Testis (tissue), 3 donors: Measurements from ENCODE around the gene USP47. TPM values are rescaled to one million over a fixed set of nuclear protein-coding genes. Genes with fewer than 3 reads are reported as not detected.

Experiments used
- DNase-seq: peaks from one replicate; pipeline ENCODE4 v3.0.0-alpha.2; 2019
- H3K27ac ChIP-seq, 2 donors: fragments of 200-600 bp; sonication (generic); one replicate each; pipeline ENCODE4 v1.5.1; 2019
- H3K27me3 ChIP-seq: fragments of 200-600 bp; sonication (generic); one replicate; pipeline ENCODE4 v1.5.1; 2019
- H3K36me3 ChIP-seq: fragments of 200-600 bp; sonication (generic); one replicate; pipeline ENCODE4 v1.5.1; 2017; ENCODE audit warnings: low read depth; ENCODE audit errors: missing control alignments
- H3K4me1 ChIP-seq: fragments of 200-600 bp; sonication (generic); one replicate; pipeline ENCODE4 v1.5.1; 2019
- H3K4me3 ChIP-seq, 2 donors: fragments of 200-600 bp; sonication (generic); one replicate each; pipeline ENCODE4 v1.5.1; 2017 to 2019
- H3K9me3 ChIP-seq: fragments of 200-600 bp; sonication (generic); one replicate; pipeline ENCODE4 v1.5.1; 2017
- POLR2A ChIP-seq: fragments of 450-650 bp; IDR thresholded peaks from one replicate; pipeline ENCODE4 v1.6.1; 2017; ENCODE audit warnings: antibody characterized with exemption, mild to moderate bottlenecking, moderate library complexity
- whole genome bisulfite sequencing, 2 donors: methylation state at CpG; one replicate each; pipeline ENCODE4 v1.1.5; 2018; 5-methylcytosine and 5-hydroxymethylcytosine counted together
- intact Hi-C: fragments of 100-400 bp; cut with DNase I; formaldehyde crosslinking; loops from one replicate; pipeline ENCODE4 v1.15.1; 2023; ENCODE audit warnings: low total_unique reads
- polyA plus RNA-seq: library from polyadenylated mRNA; stranded (reverse); fragments of 350-450 nt; fragmentation: Illumina TruSeq; extraction: RNeasy Lipid Tissue Mini Kit (QIAGEN cat#74804); gene quantifications from one replicate; pipeline ENCODE4 v1.2.3, GENCODE V29; 2014; ENCODE audit warnings: low read depth, low replicate concordance; ENCODE audit not compliant: insufficient read depth
- total RNA-seq, 2 donors: library from RNA; depleted of rRNA; stranded (reverse); fragments of >200 nt; gene quantifications; one replicate each; pipeline ENCODE4 v1.2.3, GENCODE V29; 2016
- TF ChIP-seq, protein P1 (sequence below), 3 experiments: fragments of 450-650 bp in 2 of 3; fragments of 200-600 bp in 1 of 3; sonication (generic) in 1 of 3; IDR thresholded peaks; one replicate each; pipeline ENCODE4 v1.5.1; 2016 to 2019; ENCODE audit warnings: antibody characterized with exemption in 3 of 3, mild to moderate bottlenecking in 2 of 3, moderate library complexity in 1 of 3

USP47 gene
- total and polyA plus RNA-seq, 3 donors from 2014 or later, result 35.1 to 111 (median 102) TPM

DNA sequence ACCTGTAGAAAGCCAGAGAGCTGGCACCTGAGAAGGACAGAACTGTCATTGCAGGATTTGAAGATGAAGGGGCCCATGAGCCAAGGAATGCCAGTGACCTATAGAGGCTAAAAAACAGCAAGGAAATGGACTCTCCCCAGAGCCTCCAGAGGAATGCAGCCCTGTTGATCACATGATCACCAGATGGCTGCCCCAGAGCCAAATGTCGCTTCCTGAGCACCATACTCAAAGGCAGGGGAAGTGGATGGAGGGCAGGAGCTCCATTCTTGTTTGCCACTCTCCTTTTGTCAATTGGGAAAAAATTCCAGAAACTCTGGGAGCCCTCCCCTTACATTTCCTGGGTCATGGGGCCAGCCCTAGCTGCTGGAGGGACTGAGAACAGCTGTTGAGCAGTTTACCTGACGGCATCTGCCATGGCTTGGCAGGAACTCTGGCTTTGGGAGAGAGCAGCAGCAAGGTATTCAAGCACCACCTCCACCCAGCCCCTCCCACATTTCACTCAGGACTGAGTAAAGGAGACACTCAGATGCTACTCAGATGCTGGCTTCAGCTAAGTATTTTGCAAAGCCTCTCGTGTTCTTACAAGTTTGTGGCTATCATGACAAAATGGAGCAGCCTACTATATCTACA lies 119.7 kb downstream of the USP47 start:
- no peak overlapping the region for H3K27ac ChIP-seq
- intact Hi-C loops, result no loop called here
- no peak for DNase-seq
- H3K9me3 ChIP-seq, result no peaks in the 10 kb centered on the region
- TF ChIP-seq, protein P1, sequence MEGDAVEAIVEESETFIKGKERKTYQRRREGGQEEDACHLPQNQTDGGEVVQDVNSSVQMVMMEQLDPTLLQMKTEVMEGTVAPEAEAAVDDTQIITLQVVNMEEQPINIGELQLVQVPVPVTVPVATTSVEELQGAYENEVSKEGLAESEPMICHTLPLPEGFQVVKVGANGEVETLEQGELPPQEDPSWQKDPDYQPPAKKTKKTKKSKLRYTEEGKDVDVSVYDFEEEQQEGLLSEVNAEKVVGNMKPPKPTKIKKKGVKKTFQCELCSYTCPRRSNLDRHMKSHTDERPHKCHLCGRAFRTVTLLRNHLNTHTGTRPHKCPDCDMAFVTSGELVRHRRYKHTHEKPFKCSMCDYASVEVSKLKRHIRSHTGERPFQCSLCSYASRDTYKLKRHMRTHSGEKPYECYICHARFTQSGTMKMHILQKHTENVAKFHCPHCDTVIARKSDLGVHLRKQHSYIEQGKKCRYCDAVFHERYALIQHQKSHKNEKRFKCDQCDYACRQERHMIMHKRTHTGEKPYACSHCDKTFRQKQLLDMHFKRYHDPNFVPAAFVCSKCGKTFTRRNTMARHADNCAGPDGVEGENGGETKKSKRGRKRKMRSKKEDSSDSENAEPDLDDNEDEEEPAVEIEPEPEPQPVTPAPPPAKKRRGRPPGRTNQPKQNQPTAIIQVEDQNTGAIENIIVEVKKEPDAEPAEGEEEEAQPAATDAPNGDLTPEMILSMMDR (IDR thresholded peaks at IDR 0.05), result no peak
- whole genome bisulfite sequencing, 2 donors, result 81 to 98% methylated on average over 2 to 3 of the region's 3 CpGs
- no peak overlapping the region for H3K4me3 ChIP-seq
- no peaks in the 10 kb centered on the region for H3K36me3 ChIP-seq
- peaks cover 5% of the 10 kb centered on the region for H3K4me1 ChIP-seq
- no peaks in the 10 kb centered on the region for H3K27me3 ChIP-seq

DNA sequence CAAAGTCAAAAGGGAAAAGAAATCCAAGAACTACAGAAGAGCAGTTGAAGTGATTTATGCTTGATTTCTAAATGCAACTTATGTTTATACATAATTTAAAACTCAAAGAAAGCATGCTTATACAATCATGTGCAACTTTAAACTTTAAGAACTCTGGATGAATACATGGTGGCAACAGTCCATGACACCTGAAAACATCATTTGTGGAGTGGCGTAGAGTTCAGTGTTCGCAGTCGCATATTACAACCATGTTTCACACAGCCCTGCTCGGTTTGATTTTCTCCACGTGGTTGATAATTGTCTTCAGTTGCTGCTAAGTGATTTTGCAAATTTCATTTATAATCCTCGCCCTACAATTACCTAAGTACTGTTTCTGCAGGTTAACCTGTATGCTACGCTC lies 121.3 kb downstream of the USP47 start:
- no peaks in the 10 kb centered on the region for H3K36me3 ChIP-seq
- no peak for DNase-seq
- H3K9me3 ChIP-seq, result no peaks in the 10 kb centered on the region
- H3K4me3 ChIP-seq, result no peak overlapping the region
- 81 to 87% methylated on average over 7 of the region's 7 CpGs for WGBS, 2 donors
- intact Hi-C loops, result no loop called here
- H3K27ac ChIP-seq, result no peak overlapping the region
- no peaks in the 10 kb centered on the region for H3K27me3 ChIP-seq
- no peak for TF ChIP-seq POLR2A
- TF ChIP-seq, protein P1 (IDR thresholded peaks at IDR 0.05), result no peak
- peaks cover 5% of the 10 kb centered on the region for H3K4me1 ChIP-seq

GRCh38 chr11:11963842-11964773 lies 122.3 kb downstream of the USP47 start:
- no peaks in the 10 kb centered on the region for H3K9me3 ChIP-seq
- TF ChIP-seq, protein P1 (IDR thresholded peaks at IDR 0.05), result no peak
- TF ChIP-seq POLR2A, result no peak
- H3K27me3 ChIP-seq, result no peaks in the 10 kb centered on the region
- DNase-seq, result no peak
- 74 to 84% methylated on average over 14 to 15 of the region's 15 CpGs for WGBS, 2 donors
- H3K4me1 ChIP-seq, result peaks cover 5% of the 10 kb centered on the region
- H3K36me3 ChIP-seq, result no peaks in the 10 kb centered on the region
- H3K27ac ChIP-seq, result no peak overlapping the region
- no peak overlapping the region for H3K4me3 ChIP-seq
- intact Hi-C loops, result no loop called here

- WGBS, 2 donors, result 87 to 96% methylated on average over 4 to 5 of the region's 5 CpGs
- intact Hi-C loops, result no loop called here
These were observed 123.0 kb downstream of the USP47 start for GRCh38 chr11:11964774-11965150.

DNA sequence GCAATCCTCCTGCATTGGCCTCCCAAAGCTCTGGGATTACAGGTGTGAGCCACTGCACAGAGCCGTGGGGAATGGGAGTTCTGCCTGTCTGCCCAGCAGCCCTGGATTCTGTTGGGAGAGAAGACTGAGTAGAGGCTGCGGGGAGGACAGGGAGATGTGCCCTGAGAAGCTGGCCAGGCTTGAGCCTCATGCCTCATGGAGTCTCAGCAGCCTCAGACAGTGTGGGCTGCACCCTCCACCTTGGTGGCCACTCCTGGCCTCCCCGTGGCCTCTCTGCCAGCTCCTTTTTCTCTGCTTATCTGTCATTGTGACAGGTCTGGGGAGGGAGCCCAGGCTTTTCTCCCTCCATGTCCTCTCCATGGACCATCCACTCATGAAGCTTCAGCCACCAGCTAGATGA lies 123.4 kb downstream of the USP47 start:
- Histone ChIP-seq H3K27ac (no peak overlapping the region), H3K27me3 (no peaks in the 10 kb centered on the region), H3K36me3 (no peaks in the 10 kb centered on the region), H3K4me3 (no peak overlapping the region), H3K9me3 (no peaks in the 10 kb centered on the region), H3K4me1 (peaks cover 5% of the 10 kb centered on the region)
- no peak for DNase-seq
- 86% methylated on average over 1 to 3 of the region's 3 CpGs for WGBS, 2 donors
- intact Hi-C loops, result no loop called here
- TF ChIP-seq, protein P1 (IDR thresholded peaks at IDR 0.05), result no peak
- TF ChIP-seq POLR2A, result no peak

More at GRCh38 chr11:11964774-11965150, 123.0 kb downstream of the USP47 start:
- DNase-seq, result no peak
- Histone ChIP-seq H3K4me3 (no peak overlapping the region), H3K27me3 (no peaks in the 10 kb centered on the region), H3K36me3 (no peaks in the 10 kb centered on the region), H3K4me1 (peaks cover 5% of the 10 kb centered on the region), H3K9me3 (no peaks in the 10 kb centered on the region), H3K27ac (no peak overlapping the region)
- no peak for TF ChIP-seq POLR2A
